K562 (cell line): ENCODE results near the gene SSBP2.

Source experiments
- CHD4 ChIP-seq: fragments of 200-600 bp; sonication (generic); IDR thresholded peaks from 3 replicates; pipeline ENCODE4 v1.6.1; 2012; ENCODE audit warnings: low read depth, mild to moderate bottlenecking, mixed read lengths, low read length, inconsistent platforms; ENCODE audit not compliant: insufficient read depth, insufficient replicate concordance, poor library complexity, severe bottlenecking
- TEAD4 ChIP-seq, 2 experiments: sonication (generic) in 1 of 2; formaldehyde crosslinking in 1 of 2; IDR thresholded peaks; 2 replicates each; pipeline versions ENCODE4 v1.6.1 to v1.8.0; 2012 to 2022; ENCODE audit warnings: borderline replicate concordance in 1 of 2, inconsistent platforms in 1 of 2, low read length in 1 of 2, mild to moderate bottlenecking in 1 of 2, missing genetic modification reagents in 1 of 2
- TRIM24 ChIP-seq, 2 experiments: fragments of 450-650 bp; IDR thresholded peaks; 2 replicates each; pipeline ENCODE4 v1.6.1; 2016
- ZFX ChIP-seq: sonication (generic); formaldehyde crosslinking; IDR thresholded peaks from 2 replicates; pipeline ENCODE4 v1.8.0; 2022; ENCODE audit warnings: mild to moderate bottlenecking, missing genetic modification reagents, moderate library complexity
- TF ChIP-seq, protein P1 (sequence below): sonication (generic); formaldehyde crosslinking; IDR thresholded peaks from 2 replicates; pipeline ENCODE4 v1.8.1; 2023; ENCODE audit warnings: mild to moderate bottlenecking, missing genetic modification reagents
- TF ChIP-seq, protein P2 (sequence below), 3 experiments: IDR thresholded peaks in 2 of 3; conservative IDR thresholded peaks in 1 of 3; 2 replicates each; pipeline ENCODE4 v1.5.1; 2011 to 2012; ENCODE audit warnings: low read length in 3 of 3, mild to moderate bottlenecking in 3 of 3, control low read depth in 2 of 3, improper control_type of control experiment in 1 of 3, inconsistent platforms in 1 of 3, low read depth in 1 of 3, mixed read lengths in 1 of 3, moderate library complexity in 1 of 3; ENCODE audit not compliant: insufficient read depth in 2 of 3

DNA sequence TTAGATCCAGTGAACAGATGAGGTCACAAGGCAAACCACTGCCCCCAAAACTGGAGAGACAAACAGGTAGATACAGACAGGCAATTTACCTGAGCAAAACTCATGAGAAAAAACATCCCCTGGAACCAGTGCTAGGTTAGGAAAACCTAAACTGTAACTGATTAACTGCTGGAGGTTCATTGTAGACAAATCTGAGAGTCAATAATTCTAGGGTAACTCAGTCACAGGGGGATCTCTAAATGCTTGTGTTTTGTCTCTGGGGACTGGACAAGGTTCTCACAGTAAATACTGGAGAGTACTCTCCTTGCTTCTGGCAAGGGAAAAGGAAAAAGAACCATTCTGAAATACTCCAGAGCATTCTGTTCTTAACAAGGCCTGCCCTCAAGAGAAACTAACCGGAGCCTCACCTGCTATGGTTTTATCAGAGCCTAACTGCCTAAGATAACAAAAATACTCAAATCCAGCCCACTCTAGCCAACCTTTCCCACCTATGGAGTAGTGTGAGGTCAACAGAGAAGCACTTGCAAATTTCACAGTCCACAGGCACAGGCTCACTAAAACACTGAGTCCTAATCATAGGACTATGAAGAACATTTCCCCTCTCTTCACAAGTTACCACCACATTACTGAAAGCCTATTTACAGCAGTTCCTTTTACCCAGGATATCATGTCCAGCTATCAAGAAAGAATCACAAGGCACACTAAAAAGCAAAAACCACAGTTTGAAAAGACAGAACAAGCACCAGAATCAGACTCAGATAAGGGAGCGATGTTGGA lies 217.1 kb downstream of the SSBP2 start:
- TF ChIP-seq ZFX (no peak), CHD4 (no peak), TEAD4 (IDR thresholded peaks at IDR 0.05; ENCODE audit: low read length) (no peak), TEAD4 (CRISPR knock-in tag; IDR thresholded peaks at IDR 0.05; ENCODE audit: borderline replicate concordance) (no peak), TRIM24 (IDR thresholded peaks at IDR 0.05) (no peak)
- TF ChIP-seq, protein P1, sequence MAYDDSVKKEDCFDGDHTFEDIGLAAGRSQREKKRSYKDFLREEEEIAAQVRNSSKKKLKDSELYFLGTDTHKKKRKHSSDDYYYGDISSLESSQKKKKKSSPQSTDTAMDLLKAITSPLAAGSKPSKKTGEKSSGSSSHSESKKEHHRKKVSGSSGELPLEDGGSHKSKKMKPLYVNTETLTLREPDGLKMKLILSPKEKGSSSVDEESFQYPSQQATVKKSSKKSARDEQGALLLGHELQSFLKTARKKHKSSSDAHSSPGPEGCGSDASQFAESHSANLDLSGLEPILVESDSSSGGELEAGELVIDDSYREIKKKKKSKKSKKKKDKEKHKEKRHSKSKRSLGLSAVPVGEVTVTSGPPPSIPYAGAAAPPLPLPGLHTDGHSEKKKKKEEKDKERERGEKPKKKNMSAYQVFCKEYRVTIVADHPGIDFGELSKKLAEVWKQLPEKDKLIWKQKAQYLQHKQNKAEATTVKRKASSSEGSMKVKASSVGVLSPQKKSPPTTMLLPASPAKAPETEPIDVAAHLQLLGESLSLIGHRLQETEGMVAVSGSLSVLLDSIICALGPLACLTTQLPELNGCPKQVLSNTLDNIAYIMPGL (CRISPR knock-in tag): no peak
- TF ChIP-seq, protein P2, sequence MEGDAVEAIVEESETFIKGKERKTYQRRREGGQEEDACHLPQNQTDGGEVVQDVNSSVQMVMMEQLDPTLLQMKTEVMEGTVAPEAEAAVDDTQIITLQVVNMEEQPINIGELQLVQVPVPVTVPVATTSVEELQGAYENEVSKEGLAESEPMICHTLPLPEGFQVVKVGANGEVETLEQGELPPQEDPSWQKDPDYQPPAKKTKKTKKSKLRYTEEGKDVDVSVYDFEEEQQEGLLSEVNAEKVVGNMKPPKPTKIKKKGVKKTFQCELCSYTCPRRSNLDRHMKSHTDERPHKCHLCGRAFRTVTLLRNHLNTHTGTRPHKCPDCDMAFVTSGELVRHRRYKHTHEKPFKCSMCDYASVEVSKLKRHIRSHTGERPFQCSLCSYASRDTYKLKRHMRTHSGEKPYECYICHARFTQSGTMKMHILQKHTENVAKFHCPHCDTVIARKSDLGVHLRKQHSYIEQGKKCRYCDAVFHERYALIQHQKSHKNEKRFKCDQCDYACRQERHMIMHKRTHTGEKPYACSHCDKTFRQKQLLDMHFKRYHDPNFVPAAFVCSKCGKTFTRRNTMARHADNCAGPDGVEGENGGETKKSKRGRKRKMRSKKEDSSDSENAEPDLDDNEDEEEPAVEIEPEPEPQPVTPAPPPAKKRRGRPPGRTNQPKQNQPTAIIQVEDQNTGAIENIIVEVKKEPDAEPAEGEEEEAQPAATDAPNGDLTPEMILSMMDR (IDR thresholded peaks at IDR 0.05 in 2 of 3, conservative IDR thresholded peaks at IDR 0.05 in 1 of 3; ENCODE audit: insufficient read depth in 2 of 3, low read depth in 1 of 3, low read length in 3 of 3): no peak
